Cardiac muscle cell (in vitro differentiated cells and primary cell): Measurements from ENCODE around the gene RNF150. TPM values are rescaled to one million over a fixed set of nuclear protein-coding genes. Genes with fewer than 3 reads are reported as not detected.

Experiments
- DNase-seq, 2 donors: peaks; one replicate each; pipeline versions ENCODE4 v3.0.0 to v3.0.0-alpha.2; 2010 to 2017; ENCODE audit warnings: low read depth in 1 of 2, low spot score in 1 of 2
- H3K27ac ChIP-seq: fragments of 200-600 bp; sonication (generic); 2 replicates; pipeline ENCODE4 v1.5.1; 2016
- H3K27me3 ChIP-seq: fragments of 200-600 bp; sonication (generic); 2 replicates; pipeline ENCODE4 v1.6.0; 2016; ENCODE audit warnings: control low read depth
- H3K36me3 ChIP-seq: fragments of 200-600 bp; sonication (generic); 2 replicates; pipeline ENCODE4 v1.5.1; 2016; ENCODE audit warnings: control low read depth
- H3K4me1 ChIP-seq: fragments of 200-600 bp; sonication (generic); 2 replicates; pipeline ENCODE4 v1.8.1; 2017; ENCODE audit warnings: low read depth, mild to moderate bottlenecking, mixed run types
- H3K4me3 ChIP-seq: fragments of 200-600 bp; sonication (generic); 2 replicates; pipeline ENCODE4 v1.5.1; 2016; ENCODE audit warnings: mild to moderate bottlenecking
- H3K9me3 ChIP-seq: fragments of 200-600 bp; sonication (generic); 2 replicates; pipeline ENCODE4 v1.5.1; 2017; ENCODE audit warnings: low read depth, mild to moderate bottlenecking, control low read depth
- CTCF ChIP-seq: IDR thresholded peaks from 2 replicates; pipeline ENCODE4 v1.5.1; 2012; ENCODE audit warnings: low read depth, mild to moderate bottlenecking, low read length
- polyA plus RNA-seq: library from polyadenylated mRNA; unstranded; fragments of >200 nt; fragmentation: Nextera tagmentation; extraction: Ambion mirVana; gene quantifications from 2 replicates; pipeline ENCODE4 v1.2.1, GENCODE V29; 2016
- total RNA-seq: library from RNA; depleted of rRNA; stranded (reverse); fragments of >200 nt; gene quantifications from 2 replicates; pipeline ENCODE4 v1.2.3, GENCODE V29; 2016

The RNF150 gene
- total and polyA plus RNA-seq, 2 experiments from 2014 or later: 20.1 to 57.4 TPM

- no peak for DNase-seq
- H3K9me3 ChIP-seq: no peaks in the 10 kb centered on the region
- H3K36me3 ChIP-seq: no peaks in the 10 kb centered on the region
- H3K4me3 ChIP-seq: no peak overlapping the region
- no peak overlapping the region for H3K27ac ChIP-seq
- TF ChIP-seq CTCF: no peak
- H3K27me3 ChIP-seq: no peaks in the 10 kb centered on the region
- peaks cover 37% of the 10 kb centered on the region for H3K4me1 ChIP-seq
Observed at GRCh38 chr4:140869446-140869845, 263.8 kb downstream of the RNF150 start.

GRCh38 chr4:140867356-140867755, 265.9 kb downstream of the RNF150 start:
- peaks cover 4% of the 10 kb centered on the region for H3K36me3 ChIP-seq
- DNase-seq: peak in 1 of 2 donors; percentile 76
- peak overlapping the region; percentile 70 for H3K27ac ChIP-seq

GRCh38 chr4:140866492-140867005, 266.7 kb downstream of the RNF150 start:
- DNase-seq: no peak
- no peak for TF ChIP-seq CTCF
- Histone ChIP-seq H3K4me1 (peaks cover 42% of the 10 kb centered on the region), H3K4me3 (no peak overlapping the region), H3K27me3 (no peaks in the 10 kb centered on the region), H3K27ac (peak overlapping the region; percentile 70), H3K36me3 (peaks cover 4% of the 10 kb centered on the region), H3K9me3 (no peaks in the 10 kb centered on the region)

More at GRCh38 chr4:140867356-140867755, 265.9 kb downstream of the RNF150 start:
- Histone ChIP-seq H3K4me3 (no peak overlapping the region), H3K9me3 (no peaks in the 10 kb centered on the region), H3K4me1 (peaks cover 39% of the 10 kb centered on the region), H3K27me3 (no peaks in the 10 kb centered on the region)
- no peak for TF ChIP-seq CTCF

GRCh38 chr4:140865253-140866217, 267.7 kb downstream of the RNF150 start:
- no peak for TF ChIP-seq CTCF
- no peak overlapping the region for H3K27ac ChIP-seq
- peaks cover 35% of the 10 kb centered on the region for H3K4me1 ChIP-seq
- no peaks in the 10 kb centered on the region for H3K27me3 ChIP-seq
- peaks cover 4% of the 10 kb centered on the region for H3K36me3 ChIP-seq
- DNase-seq: no peak
- H3K9me3 ChIP-seq: no peaks in the 10 kb centered on the region
- no peak overlapping the region for H3K4me3 ChIP-seq

- Histone ChIP-seq H3K9me3 (no peaks in the 10 kb centered on the region), H3K4me1 (peaks cover 30% of the 10 kb centered on the region), H3K27me3 (no peaks in the 10 kb centered on the region), H3K4me3 (no peak overlapping the region), H3K36me3 (peaks cover 4% of the 10 kb centered on the region), H3K27ac (no peak overlapping the region)
- TF ChIP-seq CTCF: no peak
- DNase-seq: no peak
Observed at GRCh38 chr4:140863197-140863596, 270.1 kb downstream of the RNF150 start.
